Measurements from ENCODE around the gene ZNF106.

GRCh38 chr15:42444415-42445063 is 46.4 kb downstream of the ZNF106 start:
- no peak for TF ChIP-seq CTCF (IDR thresholded peaks at IDR 0.05)
- TF ChIP-seq POLR2AphosphoS5 (IDR thresholded peaks at IDR 0.05): no peak

All from upper lobe of left lung (tissue), 4 donors.